Posterior cingulate gyrus (tissue), 11 donors: ENCODE results near the gene SFR1.
A peak's percentile ranks its signal among the peaks of the same experiment; 100 is the strongest.

ENCODE experiments used
- DNase-seq, 10 donors: peaks; one replicate each; pipeline versions ENCODE4 v3.0.0 to v3.0.0-alpha.2; 2020 to 2021; ENCODE audit warnings: mixed read lengths in 3 of 10
- intact Hi-C: fragments of 100-400 bp; cut with DNase I; formaldehyde crosslinking; loops from one replicate; pipeline ENCODE4 v1.15.1; 2023

The SFR1 gene

GRCh38 chr10:104121485-104122224 is at the start of gene SFR1:
Gene SFR1, plus strand, starts transcription at chr10:104122171. Its CDS starts 13 bp downstream, at chr10:104122184.
- intact Hi-C loops: loop anchor here (1.0 to 5.0 kb wide), 6 partner anchors 45 to 233 kb away; partner anchors contain the start of genes SLK and STN1
- peak; percentile 95 to 100 (median 99) for DNase-seq

DNA sequence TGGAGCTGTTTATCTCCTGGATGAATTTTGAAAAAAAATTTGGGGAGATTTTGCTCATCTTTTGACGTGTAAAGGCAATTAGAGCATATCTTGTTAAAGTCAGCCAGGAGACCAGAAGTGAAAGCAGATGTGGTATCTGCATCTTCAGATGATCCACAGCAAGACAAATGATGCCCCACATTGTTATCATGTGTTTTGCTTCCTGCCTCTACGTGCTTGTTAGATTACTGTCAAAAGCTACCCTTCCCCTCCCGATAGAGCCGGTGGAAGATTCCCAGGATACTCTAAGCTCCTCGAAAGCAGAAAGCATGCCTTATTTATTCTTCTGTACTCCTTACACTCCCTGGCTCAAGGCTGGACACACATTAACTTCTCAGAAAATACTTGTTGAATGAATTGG is 49.2 kb upstream of the SFR1 start:
- intact Hi-C loops: no loop called here
- no peak for DNase-seq

DNA sequence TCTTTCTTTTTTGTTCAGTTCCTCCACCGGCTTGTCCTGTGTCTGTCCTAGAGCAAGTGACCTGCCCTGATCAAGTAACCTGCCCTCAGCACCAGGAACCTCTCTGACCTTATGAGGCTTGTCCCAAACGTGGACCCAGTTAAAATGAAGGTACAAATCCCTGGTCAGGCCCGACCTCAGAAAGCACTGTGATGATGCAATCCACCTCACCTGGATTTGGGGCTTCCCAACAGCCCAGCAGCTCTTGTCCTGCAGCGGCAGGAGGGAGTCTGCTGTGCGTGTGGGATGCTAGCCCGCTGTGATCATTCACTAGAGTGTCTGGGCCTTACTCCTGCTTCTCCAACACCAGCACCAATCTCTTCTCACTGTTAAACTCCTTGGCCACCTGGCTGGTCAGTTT is 47.5 kb upstream of the SFR1 start:
- no peak for DNase-seq
- intact Hi-C loops: no loop called here

DNA sequence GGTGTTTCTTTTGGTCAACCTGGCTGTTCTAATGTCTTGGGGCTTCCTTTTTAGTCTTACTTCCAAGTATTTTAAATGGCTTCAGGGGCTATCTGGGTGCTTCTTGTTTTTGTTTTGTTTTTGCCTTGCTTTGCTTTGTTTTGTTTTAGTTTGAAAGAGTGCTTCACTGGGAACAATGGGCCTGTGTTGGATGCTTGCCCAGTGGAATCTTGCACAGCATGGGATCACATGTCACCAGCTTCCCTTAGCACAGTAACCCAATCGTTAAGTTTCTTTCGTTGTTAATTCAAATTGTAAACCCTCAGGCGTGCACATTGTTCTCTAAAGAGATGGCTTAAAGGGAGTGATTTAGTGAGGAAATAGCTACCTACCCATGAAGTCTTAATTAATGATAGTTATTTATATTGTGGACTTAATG is 45.2 kb upstream of the SFR1 start:
- intact Hi-C loops: loop anchor here (2.0 kb wide), 1 partner anchor 44 kb away; no protein-coding TSS in a partner anchor
- peak in 7 of 10 donors; percentile 24 to 89 (median 47) for DNase-seq

GRCh38 chr10:104077247-104077646 is 44.7 kb upstream of the SFR1 start:
- intact Hi-C loops: loop anchor here (2.0 kb wide), 1 partner anchor 44 kb away; no protein-coding TSS in a partner anchor
- DNase-seq: no peak

GRCh38 chr10:104077663-104078151 is 44.3 kb upstream of the SFR1 start:
- intact Hi-C loops: loop anchor here (2.0 kb wide), 1 partner anchor 43 kb away; no protein-coding TSS in a partner anchor
- DNase-seq: peak in 1 of 10 donors; percentile 72

DNA sequence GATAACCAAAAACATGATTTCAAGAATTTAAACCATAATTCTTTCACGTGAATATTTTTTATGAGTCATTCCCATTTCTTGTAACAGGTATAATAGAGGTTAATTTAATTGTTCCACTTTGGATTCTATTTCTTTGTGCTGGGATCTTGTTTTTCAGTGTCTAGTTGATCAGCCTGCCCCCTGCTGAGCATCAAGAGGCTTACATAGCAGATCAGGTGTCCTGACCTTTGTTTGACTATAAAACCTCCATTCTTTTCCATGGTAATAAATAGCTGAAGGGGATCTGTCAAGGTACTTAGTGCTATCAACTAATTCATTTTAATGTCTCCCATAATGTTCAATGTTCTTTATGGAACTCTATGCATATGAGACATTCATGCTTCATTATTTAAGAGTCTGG is 41.2 kb upstream of the SFR1 start:
- intact Hi-C loops: no loop called here
- no peak for DNase-seq

- DNase-seq: no peak
Observed at GRCh38 chr10:104081998-104082397, 40.0 kb upstream of the SFR1 start.

DNA sequence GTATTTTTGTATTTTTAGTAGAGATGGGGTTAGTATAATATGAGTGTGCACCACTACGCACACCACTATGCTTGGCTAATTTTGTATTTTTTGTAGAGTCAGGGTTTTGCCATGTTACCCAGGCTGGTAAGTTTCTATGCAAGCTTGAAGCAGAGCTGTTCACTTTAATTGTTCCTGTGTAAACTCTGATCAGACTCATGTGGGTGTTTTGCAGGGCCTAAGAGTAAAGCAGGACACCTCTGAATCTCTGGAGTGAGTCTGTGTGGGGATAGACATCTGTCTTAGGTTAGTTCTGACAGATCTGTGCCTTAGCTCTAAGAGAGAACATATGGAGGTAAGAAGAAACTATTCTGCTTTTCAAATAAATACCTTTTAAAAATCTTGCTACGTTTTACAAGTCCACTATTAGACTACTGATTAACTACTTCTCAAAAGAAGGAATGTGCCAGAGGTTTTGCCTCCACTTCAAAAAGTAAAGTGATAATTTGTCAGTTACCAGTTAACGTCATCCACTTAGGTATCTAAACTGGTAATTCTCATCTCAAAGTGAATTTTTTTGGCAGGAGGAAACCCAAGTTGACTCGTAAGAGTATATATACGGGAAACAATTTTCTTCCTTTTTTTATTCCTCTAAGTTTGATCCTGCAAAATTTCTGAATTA is 37.4 kb upstream of the SFR1 start:
- intact Hi-C loops: no loop called here
- no peak for DNase-seq

More at GRCh38 chr10:104081998-104082397, 40.0 kb upstream of the SFR1 start:
- intact Hi-C loops: no loop called here

GRCh38 chr10:104085801-104086400 is 36.1 kb upstream of the SFR1 start, which contains the start of gene COL17A1:
Gene COL17A1, minus strand, starts transcription at chr10:104085880. Its CDS starts 5,207 bp downstream, at chr10:104080673.
- intact Hi-C loops: no loop called here
- no peak for DNase-seq

DNA sequence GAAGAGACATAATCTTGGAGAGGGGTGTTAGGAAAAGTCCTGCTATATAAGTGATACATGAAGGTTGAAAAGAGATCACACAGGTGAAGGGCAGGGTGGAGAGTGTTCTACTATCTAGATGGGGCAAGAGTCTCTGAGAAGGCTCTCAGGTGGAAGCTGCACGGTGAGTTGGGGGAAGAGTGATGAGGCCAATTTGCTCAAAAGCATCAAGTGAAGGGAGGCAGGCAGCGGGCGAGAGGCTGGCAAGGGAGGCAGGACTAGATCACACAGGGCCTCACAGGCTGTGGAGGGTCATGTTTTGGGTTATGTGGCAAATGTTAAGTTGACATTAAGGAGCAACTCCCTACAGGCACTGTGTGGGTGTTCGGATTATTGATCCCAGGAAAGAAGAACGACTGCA is 33.7 kb upstream of the SFR1 start:
- intact Hi-C loops: no loop called here
- peak in 1 of 10 donors; percentile 69 for DNase-seq

DNA sequence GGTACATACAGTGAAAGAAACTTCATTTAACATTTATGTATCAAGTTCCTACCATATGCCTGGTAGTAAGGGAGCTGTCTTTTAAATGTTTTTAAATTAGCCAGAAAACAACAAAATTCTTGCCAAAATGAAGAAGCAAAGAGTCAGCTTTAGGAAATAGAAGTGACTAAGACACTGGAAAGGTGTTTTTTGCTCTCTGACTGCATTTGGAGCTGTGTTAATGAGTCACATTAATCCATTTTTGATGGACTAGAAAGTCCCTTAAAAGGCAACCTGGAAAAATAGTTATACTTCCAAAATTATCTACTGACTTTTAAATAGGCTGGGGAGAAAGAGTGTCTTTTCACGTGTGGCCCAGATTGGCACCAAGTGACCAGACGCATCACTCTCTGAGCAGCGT is 32.4 kb upstream of the SFR1 start:
- intact Hi-C loops: no loop called here
- DNase-seq: no peak

- DNase-seq: no peak
- intact Hi-C loops: no loop called here
Observed at GRCh38 chr10:104090611-104091010, 31.4 kb upstream of the SFR1 start.

DNA sequence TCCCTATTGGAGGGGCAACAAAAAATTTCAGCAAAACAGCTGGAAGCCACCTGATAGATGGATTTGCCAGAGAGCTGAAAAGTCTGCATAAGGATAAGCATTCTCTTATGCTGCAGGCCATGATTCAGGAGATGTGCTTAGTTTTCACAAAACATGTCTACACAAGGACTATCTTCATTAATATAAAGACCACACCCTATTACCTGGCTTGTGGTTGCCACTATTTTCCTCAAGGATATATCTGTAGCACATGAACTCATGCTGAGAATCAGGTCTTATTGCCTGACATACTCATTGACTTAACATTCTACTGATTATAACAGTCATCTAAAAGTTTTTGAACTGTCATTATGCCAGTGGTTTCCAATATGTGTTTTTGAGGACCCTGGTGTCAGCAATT is 29.2 kb upstream of the SFR1 start:
- no peak for DNase-seq
- intact Hi-C loops: no loop called here

DNA sequence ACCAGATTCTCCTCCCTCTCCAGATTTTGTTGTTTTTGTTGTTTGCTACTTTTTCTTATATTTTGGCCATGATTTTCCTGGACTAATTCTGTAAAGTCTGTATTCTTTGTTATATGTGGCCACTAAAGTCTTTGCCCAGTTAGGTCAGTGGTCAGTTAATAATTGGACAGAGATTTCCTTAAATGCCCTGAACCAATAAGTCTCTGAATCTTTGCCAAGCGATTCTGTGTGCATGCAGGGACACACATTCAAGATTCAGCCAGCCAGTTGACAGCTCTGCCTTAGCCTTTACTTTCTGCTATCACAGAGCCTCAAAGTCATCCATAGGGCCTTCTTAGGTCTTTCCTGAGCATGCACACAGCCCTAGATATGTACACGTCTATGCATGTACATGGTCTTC is 25.3 kb upstream of the SFR1 start:
- intact Hi-C loops: no loop called here
- no peak for DNase-seq

GRCh38 chr10:104098358-104098925 is 23.5 kb upstream of the SFR1 start:
- DNase-seq: no peak
- intact Hi-C loops: no loop called here

GRCh38 chr10:104099269-104099668 is 22.7 kb upstream of the SFR1 start:
- no peak for DNase-seq
- intact Hi-C loops: no loop called here

- intact Hi-C loops: no loop called here
- DNase-seq: no peak
Observed at GRCh38 chr10:104099941-104100340, 22.0 kb upstream of the SFR1 start.

GRCh38 chr10:104100795-104101194 is 21.2 kb upstream of the SFR1 start:
- no peak for DNase-seq
- intact Hi-C loops: no loop called here

DNA sequence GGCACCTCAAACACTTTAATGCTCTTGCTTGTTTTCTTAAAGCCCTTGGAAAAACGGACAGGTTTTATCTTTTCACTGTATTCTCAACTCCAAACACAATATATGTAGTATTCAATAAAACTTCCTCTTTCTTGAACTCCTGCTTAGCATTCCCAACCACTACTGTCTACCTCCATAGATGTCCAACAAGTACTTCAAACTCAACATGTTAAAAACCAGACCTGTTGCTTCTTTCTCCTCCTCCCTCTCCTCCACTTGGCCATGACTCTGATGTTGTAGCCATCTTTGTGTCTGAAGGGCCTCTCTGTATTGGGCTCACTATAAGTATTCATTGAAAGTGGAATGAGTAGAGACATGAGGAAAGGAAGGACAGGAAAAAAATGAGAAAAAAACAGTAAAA is 20.1 kb upstream of the SFR1 start:
- intact Hi-C loops: no loop called here

DNA sequence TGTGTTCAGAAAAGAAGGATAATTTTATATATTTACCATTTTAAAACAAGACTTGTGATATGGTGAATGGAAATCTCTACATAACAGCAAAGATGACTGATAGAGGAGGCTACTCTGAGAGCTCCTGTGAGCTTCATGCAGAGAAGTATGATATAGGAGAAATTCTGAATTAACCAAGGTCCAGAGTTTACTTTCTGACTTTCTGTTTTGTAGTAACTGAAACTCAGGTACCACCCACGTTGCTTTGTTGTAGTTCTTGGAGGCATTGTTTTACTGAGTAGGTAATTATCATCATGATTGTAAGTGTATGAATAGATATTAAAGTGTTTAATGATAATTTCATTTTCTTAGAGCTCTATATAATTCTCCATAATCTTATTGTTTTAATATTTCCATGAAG is 18.0 kb upstream of the SFR1 start:
- no peak for DNase-seq
- intact Hi-C loops: no loop called here

More for the DNA sequence above, 20.1 kb upstream of the SFR1 start:
- DNase-seq: no peak
